T-helper 1 cell treated with Interleukin-12 subunit alpha and Interleukin-12 subunit beta and Interleukin-4 antibody, amounts not matched to agents 30 μg/mL and 1 μg/mL, for 36 hours (primary cell): ENCODE data around the gene SELENOT.
"Not testable (repeated sequence)": the region's sequence is repeated elsewhere in the genome, so short reads cannot be mapped to it uniquely, and the experiment has no call there.

Source experiments
- H3K27ac Mint-ChIP-seq: one replicate; pipeline ENCODE4 v1.8.0; 2021; ENCODE audit warnings: mild to moderate bottlenecking, mixed read lengths
- H3K27me3 Mint-ChIP-seq: one replicate; pipeline ENCODE4 v1.8.0; 2021; ENCODE audit warnings: low read depth, mixed read lengths
- H3K36me3 Mint-ChIP-seq: one replicate; pipeline ENCODE4 v1.8.0; 2021; ENCODE audit warnings: low read depth, mixed read lengths
- H3K4me1 Mint-ChIP-seq: one replicate; pipeline ENCODE4 v1.8.0; 2021; ENCODE audit warnings: low read depth, mixed read lengths
- H3K4me3 Mint-ChIP-seq: one replicate; pipeline ENCODE4 v1.8.0; 2021; ENCODE audit warnings: mild to moderate bottlenecking, moderate library complexity, mixed read lengths
- H3K9me3 Mint-ChIP-seq: one replicate; pipeline ENCODE4 v1.8.0; 2021; ENCODE audit warnings: mixed read lengths

SELENOT gene

GRCh38 chr3:150599611-150600297, 3.4 kb upstream of the SELENOT start:
- H3K9me3 Mint-ChIP-seq, result no peaks in the 10 kb centered on the region
- no peak overlapping the region for H3K27ac Mint-ChIP-seq
- H3K4me1 Mint-ChIP-seq, result peaks cover 37% of the 10 kb centered on the region
- peaks cover 18% of the 10 kb centered on the region for H3K36me3 Mint-ChIP-seq
- no peak overlapping the region for H3K4me3 Mint-ChIP-seq
- H3K27me3 Mint-ChIP-seq, result no peaks in the 10 kb centered on the region

- H3K27me3 Mint-ChIP-seq, H3K4me3 Mint-ChIP-seq: not testable (repeated sequence)
- peaks cover 42% of the 10 kb centered on the region for H3K4me1 Mint-ChIP-seq
Observed at GRCh38 chr3:150600647-150601530, 2.2 kb upstream of the SELENOT start.

GRCh38 chr3:150602426-150603152, 532 bp upstream of the SELENOT start:
- Mint-ChIP-seq H3K4me1 (peaks cover 57% of the 10 kb centered on the region), H3K36me3 (peaks cover 36% of the 10 kb centered on the region), H3K27me3 (no peaks in the 10 kb centered on the region), H3K4me3 (peak overlapping the region; percentile 95), H3K27ac (peak overlapping the region; percentile 96), H3K9me3 (no peaks in the 10 kb centered on the region)

More at GRCh38 chr3:150600647-150601530, 2.2 kb upstream of the SELENOT start:
- H3K36me3 Mint-ChIP-seq, result peaks cover 23% of the 10 kb centered on the region
- H3K9me3 Mint-ChIP-seq, result not testable (repeated sequence)
- H3K27ac Mint-ChIP-seq, result peak overlapping the region; percentile 60

- Mint-ChIP-seq H3K4me3 (peak overlapping the region; percentile 95), H3K36me3 (peaks cover 36% of the 10 kb centered on the region), H3K4me1 (peaks cover 66% of the 10 kb centered on the region), H3K9me3 (no peaks in the 10 kb centered on the region), H3K27ac (peak overlapping the region; percentile 96), H3K27me3 (no peaks in the 10 kb centered on the region)
Observed at GRCh38 chr3:150603980-150604319, 829 bp downstream of the SELENOT start.

- Mint-ChIP-seq H3K4me3 (peak overlapping the region; percentile 66), H3K36me3 (peaks cover 30% of the 10 kb centered on the region), H3K4me1 (peaks cover 64% of the 10 kb centered on the region), H3K27me3 (no peaks in the 10 kb centered on the region), H3K27ac (peak overlapping the region; percentile 39), H3K9me3 (no peaks in the 10 kb centered on the region)
Observed at GRCh38 chr3:150605998-150606641, 3.0 kb downstream of the SELENOT start.

- Mint-ChIP-seq H3K4me3 (no peak overlapping the region), H3K9me3 (no peaks in the 10 kb centered on the region), H3K27ac (no peak overlapping the region), H3K27me3 (no peaks in the 10 kb centered on the region), H3K36me3 (peaks cover 29% of the 10 kb centered on the region), H3K4me1 (peaks cover 53% of the 10 kb centered on the region)
Observed at GRCh38 chr3:150607267-150608065, 4.3 kb downstream of the SELENOT start.

- Mint-ChIP-seq H3K36me3 (peaks cover 32% of the 10 kb centered on the region), H3K27ac (no peak overlapping the region), H3K27me3 (no peaks in the 10 kb centered on the region), H3K9me3 (peaks cover 4% of the 10 kb centered on the region), H3K4me3 (no peak overlapping the region), H3K4me1 (peaks cover 61% of the 10 kb centered on the region)
Observed at GRCh38 chr3:150609988-150610387, 6.9 kb downstream of the SELENOT start.

- peaks cover 4% of the 10 kb centered on the region for H3K9me3 Mint-ChIP-seq
- no peaks in the 10 kb centered on the region for H3K27me3 Mint-ChIP-seq
- peaks cover 33% of the 10 kb centered on the region for H3K36me3 Mint-ChIP-seq
- peaks cover 57% of the 10 kb centered on the region for H3K4me1 Mint-ChIP-seq
- no peak overlapping the region for H3K4me3 Mint-ChIP-seq
- no peak overlapping the region for H3K27ac Mint-ChIP-seq
Observed at GRCh38 chr3:150610785-150611184, 7.7 kb downstream of the SELENOT start.

GRCh38 chr3:150611666-150612065, 8.5 kb downstream of the SELENOT start:
- Mint-ChIP-seq H3K27ac (no peak overlapping the region), H3K27me3 (no peaks in the 10 kb centered on the region), H3K36me3 (peaks cover 25% of the 10 kb centered on the region), H3K4me3 (no peak overlapping the region), H3K9me3 (peaks cover 4% of the 10 kb centered on the region), H3K4me1 (peaks cover 49% of the 10 kb centered on the region)

- Mint-ChIP-seq H3K4me3 (no peak overlapping the region), H3K27me3 (no peaks in the 10 kb centered on the region), H3K27ac (no peak overlapping the region), H3K4me1 (peaks cover 42% of the 10 kb centered on the region), H3K36me3 (peaks cover 19% of the 10 kb centered on the region), H3K9me3 (peaks cover 4% of the 10 kb centered on the region)
Observed at GRCh38 chr3:150612494-150612893, 9.4 kb downstream of the SELENOT start.

GRCh38 chr3:150613034-150613433, 9.9 kb downstream of the SELENOT start:
- Mint-ChIP-seq H3K4me3 (no peak overlapping the region), H3K27ac (no peak overlapping the region), H3K27me3 (no peaks in the 10 kb centered on the region), H3K4me1 (peaks cover 38% of the 10 kb centered on the region), H3K36me3 (peaks cover 20% of the 10 kb centered on the region), H3K9me3 (peaks cover 4% of the 10 kb centered on the region)

GRCh38 chr3:150613709-150614480, 10.8 kb downstream of the SELENOT start:
- Mint-ChIP-seq H3K27ac (peak overlapping the region; percentile 13), H3K9me3 (peaks cover 4% of the 10 kb centered on the region), H3K4me1 (peaks cover 34% of the 10 kb centered on the region), H3K4me3 (no peak overlapping the region), H3K36me3 (peaks cover 25% of the 10 kb centered on the region), H3K27me3 (no peaks in the 10 kb centered on the region)
